Psoas muscle (tissue), 8 donors: ENCODE results near the gene NPHS1. TPM values are rescaled to one million over a fixed set of nuclear protein-coding genes. Genes with fewer than 3 reads are reported as not detected.

Experiments
- ATAC-seq, 4 donors: fragments of 200-7000 bp; cut with Tn5 transposase; one replicate each; pipeline ENCODE4 v1.9.1; 2020; ENCODE audit warnings: moderate library complexity in 3 of 4, mild to moderate bottlenecking in 2 of 4
- DNase-seq, 2 donors: peaks; one replicate each; pipeline ENCODE4 v3.0.0-alpha.2; 2020
- H3K27ac ChIP-seq: fragments of 200-600 bp; one replicate; pipeline ENCODE4 v1.8.0; 2022
- H3K27me3 ChIP-seq, 3 donors: fragments of 200-600 bp in 1 of 3; one replicate each; pipeline versions ENCODE4 v1.6.1 to v1.8.0; 2013 to 2022; ENCODE audit warnings: low read length in 2 of 3, mild to moderate bottlenecking in 2 of 3, moderate library complexity in 1 of 3; ENCODE audit not compliant: insufficient read depth in 3 of 3
- H3K36me3 ChIP-seq, 2 donors: fragments of 200-600 bp in 1 of 2; one replicate each; pipeline versions ENCODE4 v1.6.1 to v1.8.0; 2013 to 2022; ENCODE audit warnings: low read depth in 1 of 2, mild to moderate bottlenecking in 1 of 2, moderate library complexity in 1 of 2; ENCODE audit not compliant: insufficient read depth in 1 of 2
- H3K4me1 ChIP-seq: fragments of 200-600 bp; one replicate; pipeline ENCODE4 v1.8.0; 2022
- H3K4me3 ChIP-seq: fragments of 200-600 bp; one replicate; pipeline ENCODE4 v1.8.0; 2022; ENCODE audit warnings: mild to moderate bottlenecking
- H3K9me3 ChIP-seq: fragments of 200-600 bp; one replicate; pipeline ENCODE4 v1.8.0; 2022
- CTCF ChIP-seq: fragments of 200-600 bp; IDR thresholded peaks from one replicate; pipeline ENCODE4 v1.8.0; 2022; ENCODE audit warnings: antibody characterized with exemption
- WGBS, 3 donors: extraction: QIAGEN DNeasy Blood & Tissue Kit; methylation state at CpG; one replicate each; pipeline versions ENCODE4 v1.1.6 to v1.1.7; 2013; 5-methylcytosine and 5-hydroxymethylcytosine counted together
- intact Hi-C, 2 donors: fragments of 100-400 bp; cut with DNase I; formaldehyde crosslinking; loops; one replicate each; pipeline versions ENCODE4 v1.11.0 to v1.14.2; 2022
- polyA plus RNA-seq, 3 donors: library from polyadenylated mRNA; stranded (reverse); fragments of 200-250 nt; gene quantifications; one replicate each; pipeline ENCODE4 v1.2.3, GENCODE V29; 2013
- total RNA-seq, 4 donors: library from RNA; stranded (reverse); fragmentation: NEBNext Ultra II Directional in 2 of 4; extraction: Animal tissue kit (Norgen Biotek cat#: 25700) in 2 of 4; gene quantifications; one replicate each; pipeline versions ENCODE4 v1.2.1 to v1.2.4, GENCODE V29; 2021 to 2023
- donor health status: healthy with polysubstance abuse.
- donor health status: DM: no; HTN: no; CAD: no; lungs with moderate emphysema.
- donor health status: Bipolar disorder and iron deficiency.
- donor health status: healthy.
- donor health status: DM: yes; HTN: yes; CAD: no.
- donor health status: DM: no; HTN: no; CAD: no.
- donor health status: DM: no; HTN: no; CAD: no.
- donor health status: DM: yes; HTN: yes; CAD: no.

NPHS1 gene
- total and polyA plus RNA-seq, 7 donors, result not detected

GRCh38 chr19:35828692-35829301 is 23.5 kb downstream of the NPHS1 start:
- TF ChIP-seq CTCF, result no peak
- Histone ChIP-seq H3K9me3 (no peaks in the 10 kb centered on the region), H3K27ac (no peak overlapping the region), H3K36me3 (no peaks in the 10 kb centered on the region), H3K4me1 (no peaks in the 10 kb centered on the region), H3K4me3 (no peak overlapping the region), H3K27me3 (peaks cover 0 to 14% (median 2%) of the 10 kb centered on the region in 3 donors)
- peak in 1 of 2 donors; percentile 48 for DNase-seq
- peak in 1 of 4 donors; percentile 48 for ATAC-seq
- intact Hi-C loops, result loop anchor here in 1 of 2 donors (1.0 kb wide), 1 partner anchor 46 kb away; no protein-coding TSS in a partner anchor
- 5 to 7% (median 6%) methylated on average over 12 of the region's 12 CpGs for WGBS, 3 donors

GRCh38 chr19:35824150-35824549 is 28.2 kb downstream of the NPHS1 start:
- H3K4me1 ChIP-seq, result no peaks in the 10 kb centered on the region
- intact Hi-C loops, result no loop called here
- no peak overlapping the region for H3K4me3 ChIP-seq
- no peak for TF ChIP-seq CTCF
- no peak for DNase-seq
- peaks cover 0 to 3% (median 2%) of the 10 kb centered on the region in 3 donors for H3K27me3 ChIP-seq
- no peak overlapping the region for H3K27ac ChIP-seq
- 70 to 79% (median 73%) methylated on average over 5 of the region's 5 CpGs for WGBS, 3 donors
- no peaks in the 10 kb centered on the region for H3K9me3 ChIP-seq
- H3K36me3 ChIP-seq, result no peaks in the 10 kb centered on the region
- no peak for ATAC-seq

- H3K4me1 ChIP-seq, result no peaks in the 10 kb centered on the region
- no peak overlapping the region for H3K4me3 ChIP-seq
- 72 to 88% (median 76%) methylated on average over 3 of the region's 3 CpGs for WGBS, 3 donors
- TF ChIP-seq CTCF, result no peak
- no peaks in the 10 kb centered on the region for H3K36me3 ChIP-seq
- intact Hi-C loops, result no loop called here
- no peaks in the 10 kb centered on the region for H3K9me3 ChIP-seq
- peaks cover 0 to 18% (median 3%) of the 10 kb centered on the region in 3 donors for H3K27me3 ChIP-seq
- DNase-seq, result no peak
- no peak for ATAC-seq
- no peak overlapping the region for H3K27ac ChIP-seq
These were observed 29.7 kb downstream of the NPHS1 start for GRCh38 chr19:35822579-35822978.

- peaks cover 0 to 36% (median 6%) of the 10 kb centered on the region in 3 donors for H3K27me3 ChIP-seq
These were observed 33.9 kb downstream of the NPHS1 start for GRCh38 chr19:35818445-35818844.

More at GRCh38 chr19:35818445-35818844, 33.9 kb downstream of the NPHS1 start:
- WGBS, 3 donors, result 48 to 67% (median 56%) methylated on average over 3 of the region's 3 CpGs
- H3K9me3 ChIP-seq, result no peaks in the 10 kb centered on the region
- intact Hi-C loops, result no loop called here
- H3K4me1 ChIP-seq, result no peaks in the 10 kb centered on the region
- no peak for TF ChIP-seq CTCF
- no peak overlapping the region for H3K27ac ChIP-seq
- H3K4me3 ChIP-seq, result no peak overlapping the region
- no peak for DNase-seq
- no peaks in the 10 kb centered on the region for H3K36me3 ChIP-seq
- ATAC-seq, result no peak
